H9 (cell line): ENCODE data around the gene KCNA3. TPM values are rescaled to one million over a fixed set of nuclear protein-coding genes. Genes with fewer than 3 reads are reported as not detected.

ENCODE experiments used
- DNase-seq: peaks from one replicate; pipeline ENCODE4 v3.0.0-alpha.2; 2017
- H2AFZ ChIP-seq: one replicate; pipeline ENCODE4 v1.6.1; 2013; ENCODE audit warnings: mild to moderate bottlenecking, low read length, control low read depth, moderate library complexity
- H2AK5ac ChIP-seq: 2 replicates; pipeline ENCODE4 v1.6.1; 2013; ENCODE audit warnings: low read length, control low read depth, mixed read lengths; ENCODE audit not compliant: insufficient read length
- H2BK120ac ChIP-seq: one replicate; pipeline ENCODE4 v1.6.1; 2013; ENCODE audit warnings: low read depth, mild to moderate bottlenecking, low read length, control low read depth, inconsistent platforms; ENCODE audit not compliant: poor library complexity, severe bottlenecking
- H2BK12ac ChIP-seq: 2 replicates; pipeline ENCODE4 v1.6.1; 2013; ENCODE audit warnings: low read length, control low read depth, mixed read lengths, low read depth; ENCODE audit not compliant: insufficient read length
- H2BK15ac ChIP-seq: 2 replicates; pipeline ENCODE4 v1.6.1; 2013; ENCODE audit warnings: low read depth, low read length, control low read depth
- H2BK20ac ChIP-seq: one replicate; pipeline ENCODE4 v1.6.1; 2013; ENCODE audit warnings: low read depth, mild to moderate bottlenecking, low read length, control low read depth, inconsistent platforms; ENCODE audit not compliant: poor library complexity, severe bottlenecking
- H2BK5ac ChIP-seq: 2 replicates; pipeline ENCODE4 v1.6.1; 2013; ENCODE audit warnings: low read length, control low read depth, mixed read lengths; ENCODE audit not compliant: insufficient read length
- H3K14ac ChIP-seq: 2 replicates; pipeline ENCODE4 v1.6.1; 2013; ENCODE audit warnings: low read length, control low read depth; ENCODE audit not compliant: insufficient read depth
- H3K18ac ChIP-seq: 2 replicates; pipeline ENCODE4 v1.6.1; 2013; ENCODE audit warnings: low read depth, mild to moderate bottlenecking, mixed read lengths, low read length, control low read depth; ENCODE audit not compliant: insufficient read length
- H3K23ac ChIP-seq: 2 replicates; pipeline ENCODE4 v1.6.1; 2013; ENCODE audit warnings: low read length, control low read depth, mixed read lengths, low read depth; ENCODE audit not compliant: insufficient read length
- H3K23me2 ChIP-seq: 2 replicates; pipeline ENCODE4 v1.6.1; 2013; ENCODE audit warnings: low read depth, mild to moderate bottlenecking, mixed read lengths, low read length, control low read depth; ENCODE audit not compliant: insufficient read length, poor library complexity, severe bottlenecking
- H3K27ac ChIP-seq: 2 replicates; pipeline ENCODE4 v1.5.1; 2013; ENCODE audit warnings: low read length, control low read depth, mixed read lengths, low read depth; ENCODE audit not compliant: insufficient read length
- H3K27me3 ChIP-seq: 2 replicates; pipeline ENCODE4 v1.6.1; 2013; ENCODE audit warnings: low read length, control low read depth, inconsistent platforms; ENCODE audit not compliant: insufficient read depth
- H3K4ac ChIP-seq: 2 replicates; pipeline ENCODE4 v1.6.1; 2013; ENCODE audit warnings: low read depth, mild to moderate bottlenecking, control low read depth, inconsistent platforms, low read length, moderate library complexity
- H3K4me1 ChIP-seq: 2 replicates; pipeline ENCODE4 v1.6.1; 2013; ENCODE audit warnings: low read length, control low read depth, inconsistent platforms; ENCODE audit not compliant: insufficient read depth
- H3K4me2 ChIP-seq: 2 replicates; pipeline ENCODE4 v1.6.1; 2013; ENCODE audit warnings: low read length, control low read depth, mixed read lengths; ENCODE audit not compliant: insufficient read length, insufficient read depth
- H3K56ac ChIP-seq: 2 replicates; pipeline ENCODE4 v1.6.1; 2013; ENCODE audit warnings: low read depth, mild to moderate bottlenecking, mixed read lengths, low read length, control low read depth; ENCODE audit not compliant: insufficient read length
- H3K79me1 ChIP-seq: 2 replicates; pipeline ENCODE4 v1.6.1; 2013; ENCODE audit warnings: low read depth, mild to moderate bottlenecking, moderate library complexity, low read length, control low read depth, inconsistent platforms; ENCODE audit not compliant: insufficient read depth, poor library complexity, severe bottlenecking
- H3K79me2 ChIP-seq: 2 replicates; pipeline ENCODE4 v1.6.1; 2013; ENCODE audit warnings: low read length, control low read depth, inconsistent platforms; ENCODE audit not compliant: insufficient read depth
- H3K9ac ChIP-seq: 2 replicates; pipeline ENCODE4 v1.6.1; 2013; ENCODE audit warnings: low read length, control low read depth, mixed read lengths; ENCODE audit not compliant: insufficient read length; ENCODE audit errors: extremely low read depth
- H3K9me3 ChIP-seq: one replicate; pipeline ENCODE4 v1.6.1; 2013; ENCODE audit warnings: low read depth, low read length, inconsistent platforms; ENCODE audit not compliant: control insufficient read depth
- H3T11ph ChIP-seq: one replicate; pipeline ENCODE4 v1.6.1; 2013; ENCODE audit warnings: mild to moderate bottlenecking, low read length, control low read depth, inconsistent platforms
- H4K20me1 ChIP-seq: one replicate; pipeline ENCODE4 v1.6.1; 2013; ENCODE audit not compliant: control insufficient read depth, insufficient read length, insufficient read depth
- H4K5ac ChIP-seq: 2 replicates; pipeline ENCODE4 v1.6.1; 2013; ENCODE audit warnings: low read depth, mild to moderate bottlenecking, mixed read lengths, low read length, control low read depth; ENCODE audit not compliant: insufficient read length
- H4K8ac ChIP-seq: replicated peaks from 2 replicates; pipeline ENCODE4 v1.6.1; 2013; ENCODE audit warnings: low read length, control low read depth, mixed read lengths, low read depth; ENCODE audit not compliant: insufficient read length
- H4K91ac ChIP-seq: 2 replicates; pipeline ENCODE4 v1.6.1; 2013; ENCODE audit warnings: low read depth, mild to moderate bottlenecking, moderate library complexity, mixed read lengths, low read length, control low read depth; ENCODE audit not compliant: insufficient read length
- H3K27ac Mint-ChIP-seq, 3 experiments: 2 replicates in 2 of 3; 3 replicates in 1 of 3; pipeline ENCODE4 v1.8.0; 2020 to 2021; ENCODE audit warnings: mixed read lengths in 3 of 3, mild to moderate bottlenecking in 1 of 3, moderate library complexity in 1 of 3
- H3K27me3 Mint-ChIP-seq: 2 replicates; pipeline ENCODE4 v1.8.0; 2021; ENCODE audit warnings: low read depth, mild to moderate bottlenecking, moderate library complexity, mixed read lengths
- H3K36me3 Mint-ChIP-seq, 3 experiments: 2 replicates in 2 of 3; 3 replicates in 1 of 3; pipeline ENCODE4 v1.8.0; 2020 to 2021; ENCODE audit warnings: low read depth in 3 of 3, mixed read lengths in 3 of 3; ENCODE audit not compliant: insufficient read depth in 1 of 3
- H3K4me1 Mint-ChIP-seq, 2 experiments: 2 replicates each; pipeline ENCODE4 v1.8.0; 2020; ENCODE audit warnings: mixed read lengths in 2 of 2
- H3K4me3 Mint-ChIP-seq, 2 experiments: 2 replicates in 1 of 2; 3 replicates in 1 of 2; pipeline ENCODE4 v1.8.0; 2020 to 2021; ENCODE audit warnings: mild to moderate bottlenecking in 2 of 2, mixed read lengths in 2 of 2, moderate library complexity in 1 of 2
- H3K9me3 Mint-ChIP-seq, 2 experiments: 2 replicates in 1 of 2; 3 replicates in 1 of 2; pipeline ENCODE4 v1.8.0; 2020; ENCODE audit warnings: mild to moderate bottlenecking in 2 of 2, mixed read lengths in 2 of 2, moderate library complexity in 1 of 2
- total RNA-seq: library from RNA; stranded (reverse); gene quantifications from 2 replicates; pipeline ENCODE4 v1.2.1, GENCODE V29; 2021
- TF ChIP-seq, protein P1 (sequence below): fragments of 200-600 bp; sonication (generic); conservative IDR thresholded peaks from 3 replicates; pipeline ENCODE4 v1.8.0; 2021; ENCODE audit warnings: antibody characterized with exemption, mild to moderate bottlenecking

Gene KCNA3
- total RNA-seq, 1 experiment from 2014 or later: 0.92 TPM

DNA sequence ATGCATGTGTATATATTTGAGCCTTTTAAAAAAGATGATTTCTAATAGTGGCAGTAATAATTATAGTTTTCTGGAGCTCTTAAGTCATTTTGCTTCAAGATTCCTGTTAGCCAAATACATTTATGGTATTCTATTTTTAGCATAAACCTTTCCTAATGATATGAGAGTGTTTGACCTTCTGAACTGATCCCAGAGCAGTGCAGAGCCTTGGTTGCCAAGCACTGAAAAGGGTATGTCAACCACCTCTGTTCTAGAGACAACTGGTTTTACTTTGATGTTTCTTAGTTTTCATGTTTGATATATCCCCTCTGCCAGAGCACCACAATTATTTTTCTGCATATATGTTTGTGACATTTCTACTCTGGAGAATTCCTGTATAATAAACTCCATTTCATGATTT lies 15.1 kb upstream of the KCNA3 start:
- Histone ChIP-seq H2AFZ (no peak overlapping the region), H3K56ac (no peak overlapping the region), H2BK12ac (no peak overlapping the region), H3K14ac (no peak overlapping the region), H3K9ac (no peak overlapping the region), H3K4me1 (no peaks in the 10 kb centered on the region), H3T11ph (no peak overlapping the region), H3K27ac (no peak overlapping the region), H2AK5ac (no peak overlapping the region), H3K23ac (no peak overlapping the region), H3K9me3 (no peaks in the 10 kb centered on the region), H4K20me1 (no peaks in the 10 kb centered on the region), H3K23me2 (no peaks in the 10 kb centered on the region), H2BK5ac (no peak overlapping the region), H3K18ac (no peak overlapping the region), H4K91ac (no peak overlapping the region), H3K79me2 (no peaks in the 10 kb centered on the region), H4K8ac (no peak overlapping the region), H4K5ac (no peak overlapping the region), H3K4ac (no peak overlapping the region), H3K4me2 (no peak overlapping the region), H2BK20ac (no peak overlapping the region), H3K79me1 (no peaks in the 10 kb centered on the region), H3K27me3 (no peaks in the 10 kb centered on the region), H2BK120ac (no peak overlapping the region), H2BK15ac (no peak overlapping the region)
- H3K4me1 Mint-ChIP-seq: no peaks in the 10 kb centered on the region
- peaks cover 13% of the 10 kb centered on the region for H3K27me3 Mint-ChIP-seq
- H3K9me3 Mint-ChIP-seq: no peaks in the 10 kb centered on the region
- no peak overlapping the region for H3K27ac Mint-ChIP-seq
- TF ChIP-seq, protein P1, sequence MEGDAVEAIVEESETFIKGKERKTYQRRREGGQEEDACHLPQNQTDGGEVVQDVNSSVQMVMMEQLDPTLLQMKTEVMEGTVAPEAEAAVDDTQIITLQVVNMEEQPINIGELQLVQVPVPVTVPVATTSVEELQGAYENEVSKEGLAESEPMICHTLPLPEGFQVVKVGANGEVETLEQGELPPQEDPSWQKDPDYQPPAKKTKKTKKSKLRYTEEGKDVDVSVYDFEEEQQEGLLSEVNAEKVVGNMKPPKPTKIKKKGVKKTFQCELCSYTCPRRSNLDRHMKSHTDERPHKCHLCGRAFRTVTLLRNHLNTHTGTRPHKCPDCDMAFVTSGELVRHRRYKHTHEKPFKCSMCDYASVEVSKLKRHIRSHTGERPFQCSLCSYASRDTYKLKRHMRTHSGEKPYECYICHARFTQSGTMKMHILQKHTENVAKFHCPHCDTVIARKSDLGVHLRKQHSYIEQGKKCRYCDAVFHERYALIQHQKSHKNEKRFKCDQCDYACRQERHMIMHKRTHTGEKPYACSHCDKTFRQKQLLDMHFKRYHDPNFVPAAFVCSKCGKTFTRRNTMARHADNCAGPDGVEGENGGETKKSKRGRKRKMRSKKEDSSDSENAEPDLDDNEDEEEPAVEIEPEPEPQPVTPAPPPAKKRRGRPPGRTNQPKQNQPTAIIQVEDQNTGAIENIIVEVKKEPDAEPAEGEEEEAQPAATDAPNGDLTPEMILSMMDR: no peak
- DNase-seq: no peak
- no peaks in the 10 kb centered on the region for H3K36me3 Mint-ChIP-seq
- no peak overlapping the region for H3K4me3 Mint-ChIP-seq
